ENCODE results near the gene SP4.

DNA sequence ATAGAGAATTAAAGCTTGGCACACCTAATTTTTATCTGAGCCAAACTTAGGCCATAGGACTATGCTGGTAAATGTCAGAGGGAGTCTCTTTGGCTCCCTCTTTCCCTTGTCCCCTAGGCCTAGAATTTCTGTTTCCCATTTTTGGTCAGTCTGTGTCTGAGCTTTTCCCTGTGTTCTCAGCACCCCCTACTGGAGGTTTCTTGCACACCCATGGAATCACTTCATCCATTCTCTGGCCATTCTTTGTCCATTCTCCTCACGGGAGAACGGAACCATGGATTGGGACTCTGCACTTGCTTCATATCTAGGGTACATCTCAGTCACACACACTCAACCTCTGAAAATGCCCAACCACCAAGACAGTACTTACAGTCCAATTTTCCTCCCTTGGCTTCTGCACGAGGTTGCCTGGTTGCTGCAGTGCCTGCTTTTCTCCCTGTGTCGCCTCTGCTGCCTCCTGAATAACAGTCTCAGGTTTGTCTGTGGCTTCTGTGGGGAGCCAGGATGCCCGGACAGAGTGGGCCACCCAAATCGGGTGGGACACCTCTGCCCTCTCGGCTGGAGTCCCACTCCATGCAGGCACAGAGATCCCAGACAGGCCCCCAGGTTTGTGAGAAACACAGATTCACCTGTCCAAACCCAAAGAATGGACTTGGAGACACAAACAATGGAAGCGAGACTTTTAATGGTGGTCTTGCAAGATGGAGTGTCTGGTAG lies 79.9 kb downstream of the SP4 start:
- no peak for TF ChIP-seq GATA2 (IDR thresholded peaks at IDR 0.05; ENCODE audit: low read depth, low read length)
- no peak for TF ChIP-seq GATA3 (IDR thresholded peaks at IDR 0.05; ENCODE audit: low read depth, low read length)
